NCI-H1105 treated with DMSO at 0.1 percent for 48 hours (cell line): ENCODE data around the gene AAMP.

Source experiments
- DNase-seq: peaks from one replicate; lab custom pipeline; 2025; lab: John Stamatoyannopoulos, UW

The AAMP gene

GRCh38 chr2:218259099-218259961 lies 10.6 kb downstream of the AAMP start:
- DNase-seq: no peak

DNA sequence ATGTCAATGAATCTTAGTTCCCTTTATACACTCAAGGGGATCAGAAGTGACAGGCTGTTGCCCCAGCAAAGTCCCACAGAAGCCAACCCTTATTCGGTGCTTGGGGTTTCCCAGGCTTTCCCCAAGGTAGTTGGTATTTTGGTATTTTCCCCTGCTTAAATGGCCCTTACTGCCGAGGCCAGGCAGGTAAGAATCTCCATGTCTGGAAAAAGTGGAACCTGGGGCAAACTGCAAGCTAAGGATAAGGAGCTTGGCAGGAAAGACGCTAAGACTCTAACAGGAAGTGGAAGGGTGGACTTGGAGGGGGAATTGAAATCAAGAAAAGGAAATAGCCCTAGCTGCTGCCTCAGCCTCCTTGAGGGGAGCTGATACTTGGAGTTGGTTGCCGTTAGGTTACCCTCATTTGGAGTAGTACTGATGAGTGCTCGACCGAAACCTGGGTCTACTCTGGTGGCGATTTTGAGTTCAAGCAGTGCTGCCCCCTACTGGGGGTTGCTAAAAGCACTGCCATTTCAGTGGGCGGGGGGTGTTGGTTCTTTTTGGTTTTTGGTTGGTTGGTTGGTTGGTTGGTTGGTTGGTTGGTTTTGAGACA lies 12.5 kb downstream of the AAMP start:
- no peak for DNase-seq

DNA sequence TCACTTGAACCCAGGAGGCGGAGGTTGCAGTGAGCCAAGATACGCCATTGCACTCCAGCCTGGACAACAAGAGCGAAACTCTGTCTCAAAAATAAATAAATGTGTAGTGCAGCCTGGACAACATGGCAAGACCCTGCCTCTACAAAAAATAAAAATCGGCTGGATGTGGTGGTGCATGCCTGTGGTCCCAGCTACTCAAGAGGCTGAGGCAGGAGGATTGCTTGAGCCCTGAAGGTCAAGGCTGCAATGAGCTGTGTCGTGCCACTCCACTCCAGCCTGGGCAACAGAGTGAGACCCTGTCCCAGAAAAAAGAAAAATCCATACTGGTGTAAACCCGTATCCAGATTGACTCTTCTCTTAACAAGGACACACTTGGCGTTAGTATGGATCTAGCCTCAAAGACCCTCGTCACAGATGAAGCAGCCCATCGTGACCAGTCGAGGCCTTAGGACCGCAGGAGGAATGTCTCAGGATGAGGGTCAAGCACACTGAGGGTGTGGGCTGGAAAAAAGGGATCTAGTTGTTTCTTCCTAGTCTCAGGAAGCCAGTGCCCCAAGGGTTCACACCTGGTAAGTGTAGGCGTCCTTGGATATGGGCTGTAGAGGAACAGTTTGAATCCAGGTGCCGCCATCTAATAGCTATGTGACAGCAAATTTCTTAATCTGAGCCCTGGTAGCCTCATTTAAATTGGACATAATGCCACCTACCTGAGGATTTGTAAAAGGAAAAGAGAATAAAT lies 13.2 kb downstream of the AAMP start:
- no peak for DNase-seq

DNA sequence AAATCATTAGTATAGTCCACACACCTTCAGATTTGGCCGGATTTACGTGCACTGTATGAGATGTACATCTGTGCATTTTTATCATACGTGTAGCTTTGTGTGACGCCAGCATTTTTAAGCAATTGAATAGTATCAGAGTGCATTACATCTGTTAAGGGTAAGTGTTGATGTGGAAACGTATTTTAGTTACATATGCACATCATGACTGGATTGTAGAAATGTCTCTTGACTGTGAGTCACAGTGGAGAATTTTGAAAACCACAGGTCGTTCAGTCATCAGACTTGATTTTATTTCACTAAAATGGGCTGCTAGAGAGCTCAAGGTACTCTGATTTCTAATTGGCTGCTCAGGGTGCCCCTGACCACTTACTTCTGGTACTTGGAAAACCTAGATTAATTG lies 14.5 kb downstream of the AAMP start:
- DNase-seq: no peak

DNA sequence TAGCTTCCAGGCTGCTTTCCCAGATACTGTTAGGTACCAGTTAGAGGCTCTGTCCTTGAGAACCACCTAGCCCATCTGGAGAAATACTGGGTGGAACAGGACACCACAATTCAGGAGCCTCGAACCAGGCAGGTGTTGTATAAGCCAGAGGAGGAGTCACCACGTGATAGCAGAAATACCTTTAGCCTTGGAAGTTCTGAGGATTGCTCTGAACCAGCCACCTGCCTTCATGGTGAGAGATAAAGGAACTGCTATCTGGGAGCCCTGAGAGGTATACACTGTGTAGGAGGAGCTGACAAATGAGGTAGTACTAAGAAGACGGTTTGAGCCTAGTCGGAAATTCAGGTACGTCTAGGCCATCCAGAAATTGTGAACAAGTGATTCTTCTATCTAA lies 16.7 kb downstream of the AAMP start:
- no peak for DNase-seq

- DNase-seq: no peak
These were observed 17.3 kb downstream of the AAMP start for GRCh38 chr2:218252509-218253231.

DNA sequence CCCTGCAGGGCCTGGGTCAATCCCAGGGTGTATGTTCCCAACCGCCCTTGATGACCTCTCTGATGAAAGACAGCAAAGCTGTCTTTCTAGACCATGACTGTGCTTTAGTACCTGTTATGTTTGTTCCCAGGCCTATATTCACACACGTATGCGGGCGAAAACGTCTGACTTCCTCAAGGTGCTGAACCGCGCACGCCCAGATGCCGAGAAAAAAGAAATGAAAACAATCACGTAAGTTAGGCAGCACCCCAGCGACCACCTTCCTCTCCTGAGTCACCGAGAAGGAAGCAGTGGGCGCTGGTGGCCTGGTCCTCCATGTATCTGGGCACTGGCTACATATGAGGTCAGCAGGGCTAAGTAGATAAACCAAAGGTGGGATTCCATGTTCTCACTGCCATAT lies 20.2 kb downstream of the AAMP start:
- DNase-seq: no peak

DNA sequence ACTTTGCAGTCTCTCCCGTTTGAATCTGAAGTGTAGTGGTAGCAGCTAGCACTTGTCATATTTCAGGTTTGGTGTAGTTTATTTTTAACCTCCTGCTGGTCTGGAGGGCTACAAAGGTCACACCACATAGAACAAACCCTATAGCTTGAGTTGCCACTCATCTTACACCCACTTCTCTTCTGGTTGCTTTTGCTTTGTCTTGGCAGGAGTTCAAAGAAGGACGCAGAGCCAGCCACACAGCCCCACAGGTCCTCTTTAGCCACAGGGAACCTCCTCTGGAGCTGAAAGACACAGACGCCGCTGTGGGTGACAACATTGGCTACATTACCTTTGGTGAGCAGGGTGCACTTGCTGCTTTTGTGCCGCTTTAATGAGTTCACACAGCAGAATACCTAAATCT lies 24.7 kb downstream of the AAMP start:
- DNase-seq: no peak

DNA sequence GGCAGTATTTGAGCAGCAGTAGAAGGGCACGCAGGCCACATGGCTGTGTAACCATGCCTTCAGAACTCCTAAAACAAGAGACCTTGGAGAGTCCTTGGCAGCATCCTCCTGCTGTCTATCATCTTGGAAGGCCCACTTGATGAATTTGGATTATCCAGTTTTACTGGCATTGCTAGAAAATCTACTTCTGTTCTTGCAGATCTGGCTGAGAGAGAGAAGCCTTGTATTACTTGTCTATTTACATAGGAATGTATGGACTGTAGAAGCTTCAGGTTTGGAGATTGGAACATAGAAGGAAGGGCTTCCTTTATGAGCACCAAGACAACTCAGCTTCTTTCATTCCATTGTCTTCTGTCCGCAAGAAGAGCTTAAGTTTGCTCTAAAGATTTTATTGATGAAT lies 25.3 kb downstream of the AAMP start:
- no peak for DNase-seq

DNA sequence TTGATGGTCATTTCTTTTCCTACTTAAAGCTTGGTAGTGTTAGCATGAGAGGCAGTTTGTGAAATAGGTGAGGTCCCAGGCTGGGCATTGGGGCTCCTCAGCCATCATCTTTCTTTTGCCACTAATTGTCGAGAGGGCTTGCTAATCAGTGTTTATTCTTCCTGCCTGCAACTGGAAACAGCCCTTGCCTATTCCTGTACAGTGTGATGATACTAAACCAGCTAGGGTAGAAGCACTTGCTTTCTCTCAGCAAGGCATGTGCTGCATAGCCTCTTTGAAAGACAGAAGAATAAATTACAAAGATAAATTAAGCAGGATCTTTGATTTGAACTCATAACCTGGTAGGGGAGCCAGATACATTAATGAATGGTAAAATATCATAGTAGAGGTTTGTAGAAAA lies 25.7 kb downstream of the AAMP start:
- DNase-seq: no peak

DNA sequence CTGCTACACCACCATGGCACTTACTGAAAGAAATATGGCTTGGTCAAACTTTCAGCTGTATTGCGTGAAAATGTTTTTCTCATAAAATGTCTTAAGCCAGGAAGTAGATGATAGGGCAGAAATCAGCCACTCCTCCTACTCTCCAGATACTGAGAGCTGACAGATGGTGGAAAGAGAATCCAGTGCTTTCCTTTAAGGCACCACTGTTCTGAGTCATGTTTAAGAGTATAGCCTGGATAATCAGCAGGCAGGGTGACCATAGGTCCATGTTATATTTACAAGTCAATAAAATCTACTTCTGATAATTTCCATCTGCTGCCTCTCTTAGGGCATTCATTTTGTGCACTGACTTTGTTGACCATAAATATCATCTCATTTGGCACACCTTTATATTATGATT lies 31.1 kb downstream of the AAMP start:
- DNase-seq: no peak

GRCh38 chr2:218236829-218237228 lies 33.1 kb downstream of the AAMP start:
- no peak for DNase-seq

GRCh38 chr2:218235017-218235416 lies 34.9 kb downstream of the AAMP start:
- no peak for DNase-seq

- no peak for DNase-seq
These were observed 35.4 kb downstream of the AAMP start for GRCh38 chr2:218234521-218234920.

GRCh38 chr2:218233543-218233942 lies 36.4 kb downstream of the AAMP start:
- no peak for DNase-seq

GRCh38 chr2:218230882-218231281 lies 39.1 kb downstream of the AAMP start:
- DNase-seq: no peak

DNA sequence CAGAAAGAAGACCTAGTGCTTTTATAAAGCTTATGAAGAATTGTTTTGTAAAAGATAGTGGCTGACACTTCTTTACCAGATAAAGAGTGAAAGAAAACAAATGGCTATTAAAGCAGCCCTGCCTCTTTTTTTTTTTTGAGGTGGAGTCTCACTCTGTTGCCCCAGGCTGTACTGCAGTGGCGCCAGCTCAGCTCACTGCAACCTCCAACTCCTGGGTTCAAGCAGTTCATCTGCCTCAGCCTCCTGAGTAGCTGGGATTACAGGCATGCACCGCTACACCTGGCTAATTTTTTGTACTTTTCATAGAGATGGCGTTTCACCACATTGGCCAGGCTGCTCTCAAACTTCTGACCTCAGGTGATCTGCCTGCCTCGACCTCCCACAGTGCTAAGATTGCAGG lies 40.1 kb downstream of the AAMP start:
- DNase-seq: no peak

DNA sequence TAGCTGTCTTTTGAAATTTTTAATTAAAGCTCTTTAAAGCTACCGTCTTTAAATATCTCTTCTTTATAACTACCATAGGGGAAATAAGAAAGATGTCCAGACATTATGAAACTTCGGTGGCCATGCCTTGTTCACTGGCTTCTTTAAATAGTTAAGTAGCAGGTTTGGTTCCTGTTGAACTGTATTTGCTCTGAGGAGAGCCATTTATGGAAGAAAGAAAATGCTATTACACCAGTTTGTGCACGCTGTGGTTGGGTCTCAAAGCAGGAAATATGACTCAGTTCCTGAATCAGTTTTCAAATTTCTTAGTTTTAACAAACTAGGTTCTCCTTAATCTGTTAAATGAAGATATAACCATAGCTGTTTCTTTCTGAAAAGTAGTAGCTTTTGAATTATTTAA lies 40.7 kb downstream of the AAMP start:
- no peak for DNase-seq

DNA sequence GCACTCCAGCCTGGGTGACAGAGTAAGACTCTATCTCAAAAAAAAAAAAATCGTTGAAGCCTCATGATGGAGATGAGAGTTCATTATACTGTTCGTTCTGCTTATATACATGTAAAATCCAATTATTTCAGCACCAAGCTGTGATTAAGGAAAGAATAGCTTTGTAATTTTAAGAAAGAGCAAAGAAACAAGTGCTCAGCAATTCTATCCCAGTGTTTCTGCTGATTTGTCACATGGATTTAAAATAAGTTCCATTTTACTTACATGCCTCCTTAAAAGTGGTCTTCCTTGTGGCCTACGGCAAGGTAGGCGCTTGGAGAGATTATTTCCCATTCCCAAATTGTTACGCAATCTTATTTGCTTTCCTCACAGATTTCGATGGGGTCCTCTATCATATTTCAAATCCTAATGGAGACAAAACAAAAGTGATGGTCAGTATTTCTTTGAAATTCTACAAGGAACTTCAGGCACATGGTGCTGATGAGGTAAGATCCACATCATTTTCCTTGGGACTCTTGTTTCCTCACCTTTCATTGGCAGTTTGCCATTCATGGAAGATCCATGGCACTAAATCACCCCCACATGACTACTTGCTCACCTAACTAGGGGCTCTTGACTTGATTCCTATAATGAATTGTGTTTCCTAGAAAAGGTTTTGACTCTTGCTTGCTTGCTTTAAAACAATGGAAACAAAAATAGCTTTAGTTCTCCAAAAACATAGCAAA lies 41.4 kb downstream of the AAMP start:
- DNase-seq: no peak

DNA sequence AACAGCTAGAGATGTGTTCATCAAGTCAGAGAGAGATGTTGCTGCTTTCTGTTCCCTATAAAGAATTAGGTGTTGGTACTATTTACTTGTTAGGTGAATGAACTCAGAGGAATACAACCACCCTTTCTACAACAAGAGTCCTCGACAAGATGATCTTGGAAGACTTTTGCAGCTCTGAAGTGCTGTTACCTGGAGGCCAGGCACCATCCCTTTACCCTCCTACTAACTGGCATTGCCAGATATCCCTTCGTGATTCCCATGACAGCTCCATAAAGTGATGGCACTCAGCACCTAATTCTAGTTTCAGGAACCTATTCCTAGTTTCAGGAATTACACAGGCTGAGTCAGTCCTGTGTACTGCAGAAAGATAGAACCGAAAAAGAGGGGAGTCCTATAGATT lies 43.0 kb downstream of the AAMP start:
- DNase-seq: no peak

GRCh38 chr2:218224186-218224585 lies 45.8 kb downstream of the AAMP start:
- DNase-seq: no peak

- no peak for DNase-seq
These were observed 46.9 kb downstream of the AAMP start for GRCh38 chr2:218223046-218223445.
